Measurements from ENCODE around the gene FGFBP2.

The FGFBP2 gene

DNA sequence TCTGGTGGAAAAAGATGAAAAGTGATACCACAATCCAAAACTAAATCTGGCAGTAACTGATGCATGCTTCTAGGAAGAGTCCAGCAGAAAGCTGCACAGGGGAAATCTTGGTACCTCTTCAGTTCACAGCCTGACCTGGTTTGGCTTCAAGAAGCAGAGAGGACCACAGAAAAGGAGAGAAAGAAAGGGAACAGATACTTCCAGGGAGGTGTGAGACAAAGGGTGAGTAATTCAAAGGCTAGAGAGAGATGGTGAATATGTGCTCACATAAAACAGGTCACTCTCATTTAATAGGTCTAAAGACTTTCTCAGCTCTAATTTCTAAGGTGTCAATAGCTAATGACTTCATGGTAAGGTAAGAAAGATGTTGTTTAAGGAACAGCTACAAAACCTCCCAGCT lies 11.2 kb downstream of the FGFBP2 start:
- TF ChIP-seq CTCF (IDR thresholded peaks at IDR 0.05; ENCODE audit: low read depth, low read length, poor library complexity, severe bottlenecking): no peak
- Histone ChIP-seq H3K27ac (ENCODE audit: low read depth, low read length) (no peak overlapping the region), H3K79me2 (ENCODE audit: control insufficient read depth, low read length) (no peaks in the 10 kb centered on the region), H3F3A (ENCODE audit: control insufficient read depth, insufficient read depth) (no peaks in the 10 kb centered on the region), H3K4me1 (ENCODE audit: control insufficient read depth, low read length) (peaks cover 4% of the 10 kb centered on the region), H3K4me3 (ENCODE audit: low read length) (no peak overlapping the region), H3K9me2 (replicated peaks; ENCODE audit: control insufficient read depth, low read length) (no peaks in the 10 kb centered on the region), H4K20me1 (ENCODE audit: control insufficient read depth, insufficient read depth, low read depth, low read length) (no peaks in the 10 kb centered on the region), H3K27me3 (ENCODE audit: control insufficient read depth, low read length) (no peaks in the 10 kb centered on the region), H3K4me2 (ENCODE audit: low read length) (no peak overlapping the region), H3K9me3 (ENCODE audit: control insufficient read depth, insufficient read depth, low read length) (peaks cover 5% of the 10 kb centered on the region; the same call in 1 of the 2 replicates), H3K36me3 (ENCODE audit: control insufficient read depth, low read length) (no peaks in the 10 kb centered on the region)

DNA sequence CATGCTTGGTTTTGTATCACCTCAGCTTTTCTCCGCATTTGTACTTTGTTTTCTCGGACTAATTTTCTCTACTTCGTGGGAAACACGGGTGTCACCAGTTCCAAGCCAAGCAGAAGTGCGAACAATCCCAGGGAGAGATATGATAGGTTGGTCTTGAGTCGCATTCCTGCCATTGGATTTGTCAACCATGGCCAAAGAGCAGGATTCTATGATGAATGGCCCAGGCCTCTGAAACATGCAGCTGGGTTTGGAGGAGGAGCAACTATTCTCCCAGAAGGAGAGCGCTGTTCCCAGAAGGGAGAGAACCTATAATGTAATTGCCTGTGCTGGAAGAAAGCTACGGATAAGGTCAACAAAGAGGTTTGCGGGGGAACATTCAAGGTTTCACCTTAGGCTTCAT lies 14.1 kb downstream of the FGFBP2 start:
- Histone ChIP-seq H3F3A (ENCODE audit: control insufficient read depth, insufficient read depth) (no peaks in the 10 kb centered on the region), H3K27ac (ENCODE audit: low read depth, low read length) (no peak overlapping the region), H3K79me2 (ENCODE audit: control insufficient read depth, low read length) (no peaks in the 10 kb centered on the region), H3K4me3 (ENCODE audit: low read length) (no peak overlapping the region), H3K4me2 (ENCODE audit: low read length) (no peak overlapping the region), H3K9me2 (replicated peaks; ENCODE audit: control insufficient read depth, low read length) (no peaks in the 10 kb centered on the region), H3K9me3 (ENCODE audit: control insufficient read depth, insufficient read depth, low read length) (peaks cover under 1% of the 10 kb centered on the region; the same call in 1 of the 2 replicates), H4K20me1 (ENCODE audit: control insufficient read depth, insufficient read depth, low read depth, low read length) (no peaks in the 10 kb centered on the region), H3K4me1 (ENCODE audit: control insufficient read depth, low read length) (no peaks in the 10 kb centered on the region), H3K27me3 (ENCODE audit: control insufficient read depth, low read length) (no peaks in the 10 kb centered on the region; the same call in 1 of the 2 replicates), H3K36me3 (ENCODE audit: control insufficient read depth, low read length) (no peaks in the 10 kb centered on the region)
- TF ChIP-seq CTCF (IDR thresholded peaks at IDR 0.05; ENCODE audit: low read depth, low read length, poor library complexity, severe bottlenecking) (no peak), EZH2phosphoT487 (IDR thresholded peaks at IDR 0.05; ENCODE audit: borderline replicate concordance, low read length) (no peak)

DNA sequence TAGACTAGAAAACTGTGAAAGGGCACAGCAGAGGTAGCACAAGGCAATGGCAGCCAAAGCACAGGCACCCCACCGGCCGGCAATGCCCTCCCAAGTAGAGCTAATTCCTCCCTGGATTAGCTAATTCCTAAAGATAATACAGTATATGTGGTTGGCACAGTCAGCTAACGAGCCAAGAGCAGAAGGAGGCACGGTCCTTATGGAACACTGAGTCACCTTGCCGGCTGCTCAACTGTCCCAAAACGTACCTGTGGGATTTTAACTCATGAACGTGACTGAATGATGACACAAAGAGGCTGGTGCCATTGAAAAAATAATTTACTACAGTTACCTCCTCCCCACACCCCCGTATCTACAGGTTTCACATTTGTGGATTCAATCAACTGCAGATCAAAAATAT lies 15.3 kb downstream of the FGFBP2 start:
- H3K27ac ChIP-seq (ENCODE audit: low read depth, low read length): no peak overlapping the region
- no peaks in the 10 kb centered on the region for H3K4me1 ChIP-seq (ENCODE audit: control insufficient read depth, low read length)
- H3K79me2 ChIP-seq (ENCODE audit: control insufficient read depth, low read length): no peaks in the 10 kb centered on the region
- H3K9me2 ChIP-seq (replicated peaks; ENCODE audit: control insufficient read depth, low read length): no peaks in the 10 kb centered on the region
- H4K20me1 ChIP-seq (ENCODE audit: control insufficient read depth, insufficient read depth, low read depth, low read length): no peaks in the 10 kb centered on the region
- no peaks in the 10 kb centered on the region; the same call in 1 of the 2 replicates for H3K27me3 ChIP-seq (ENCODE audit: control insufficient read depth, low read length)
- TF ChIP-seq CTCF (IDR thresholded peaks at IDR 0.05; ENCODE audit: low read depth, low read length, poor library complexity, severe bottlenecking) (no peak), EZH2phosphoT487 (IDR thresholded peaks at IDR 0.05; ENCODE audit: borderline replicate concordance, low read length) (no peak)
- H3K4me3 ChIP-seq (ENCODE audit: low read length): no peak overlapping the region
- H3K36me3 ChIP-seq (ENCODE audit: control insufficient read depth, low read length): no peaks in the 10 kb centered on the region
- no peaks in the 10 kb centered on the region for H3K9me3 ChIP-seq (ENCODE audit: control insufficient read depth, insufficient read depth, low read length)
- no peaks in the 10 kb centered on the region for H3F3A ChIP-seq (ENCODE audit: control insufficient read depth, insufficient read depth)
- no peak overlapping the region for H3K4me2 ChIP-seq (ENCODE audit: low read length)

- no peak overlapping the region for H3K4me2 ChIP-seq (ENCODE audit: low read length)
- no peaks in the 10 kb centered on the region; the same call in 1 of the 2 replicates for H3K27me3 ChIP-seq (ENCODE audit: control insufficient read depth, low read length)
- H3K9me3 ChIP-seq (ENCODE audit: control insufficient read depth, insufficient read depth, low read length): no peaks in the 10 kb centered on the region
- no peak for TF ChIP-seq CTCF (IDR thresholded peaks at IDR 0.05; ENCODE audit: low read depth, low read length, poor library complexity, severe bottlenecking)
- TF ChIP-seq EZH2phosphoT487 (IDR thresholded peaks at IDR 0.05; ENCODE audit: borderline replicate concordance, low read length): no peak
- H3F3A ChIP-seq (ENCODE audit: control insufficient read depth, insufficient read depth): no peaks in the 10 kb centered on the region
- no peaks in the 10 kb centered on the region for H3K36me3 ChIP-seq (ENCODE audit: control insufficient read depth, low read length)
- H3K9me2 ChIP-seq (replicated peaks; ENCODE audit: control insufficient read depth, low read length): no peaks in the 10 kb centered on the region
- H3K27ac ChIP-seq (ENCODE audit: low read depth, low read length): no peak overlapping the region
- H3K79me2 ChIP-seq (ENCODE audit: control insufficient read depth, low read length): no peaks in the 10 kb centered on the region
- no peaks in the 10 kb centered on the region for H4K20me1 ChIP-seq (ENCODE audit: control insufficient read depth, insufficient read depth, low read depth, low read length)
- H3K4me3 ChIP-seq (ENCODE audit: low read length): no peak overlapping the region
- no peaks in the 10 kb centered on the region for H3K4me1 ChIP-seq (ENCODE audit: control insufficient read depth, low read length)
Observed at GRCh38 chr4:15945516-15945915, 17.5 kb downstream of the FGFBP2 start.

Data from DOHH2 (cell line).